ENCODE results near the gene STAT6.

STAT6 gene

GRCh38 chr12:57135527-57136326, 24.6 kb upstream of the STAT6 start:
- peak; percentile 36 for DNase-seq (ENCODE audit: low read depth)
- no peak overlapping the region for H3K4me3 ChIP-seq (ENCODE audit: low read depth, low read length)
- no peak for TF ChIP-seq CTCF (conservative IDR thresholded peaks at IDR 0.05; ENCODE audit: low read depth, low read length)

- no peak for TF ChIP-seq CTCF (conservative IDR thresholded peaks at IDR 0.05; ENCODE audit: low read depth, low read length)
- H3K4me3 ChIP-seq (ENCODE audit: low read depth, low read length), result no peak overlapping the region
- no peak for DNase-seq (ENCODE audit: low read depth)
Observed at GRCh38 chr12:57134949-57135348, 23.8 kb upstream of the STAT6 start.

- TF ChIP-seq CTCF (conservative IDR thresholded peaks at IDR 0.05; ENCODE audit: low read depth, low read length), result no peak
- H3K4me3 ChIP-seq (ENCODE audit: low read depth, low read length), result no peak overlapping the region
- no peak for DNase-seq (ENCODE audit: low read depth)
Observed at GRCh38 chr12:57133916-57134315, 22.8 kb upstream of the STAT6 start.

GRCh38 chr12:57133013-57133569, 21.9 kb upstream of the STAT6 start:
- TF ChIP-seq CTCF (conservative IDR thresholded peaks at IDR 0.05; ENCODE audit: low read depth, low read length), result no peak
- H3K4me3 ChIP-seq (ENCODE audit: low read depth, low read length), result peak overlapping the region; percentile 32
- peak; percentile 63 for DNase-seq (ENCODE audit: low read depth)

GRCh38 chr12:57131896-57132744, 21.0 kb upstream of the STAT6 start:
- DNase-seq (ENCODE audit: low read depth), result no peak
- no peak for TF ChIP-seq CTCF (conservative IDR thresholded peaks at IDR 0.05; ENCODE audit: low read depth, low read length)
- peak overlapping the region; percentile 85 for H3K4me3 ChIP-seq (ENCODE audit: low read depth, low read length)

GRCh38 chr12:57130941-57131340, 19.8 kb upstream of the STAT6 start:
- TF ChIP-seq CTCF (conservative IDR thresholded peaks at IDR 0.05; ENCODE audit: low read depth, low read length), result no peak

More at GRCh38 chr12:57130941-57131340, 19.8 kb upstream of the STAT6 start:
- DNase-seq (ENCODE audit: low read depth), result no peak
- H3K4me3 ChIP-seq (ENCODE audit: low read depth, low read length), result peak overlapping the region; percentile 85
